GM21619 (cell line): ENCODE data around the gene MCAT.
"Not testable (repeated sequence)": the region's sequence is repeated elsewhere in the genome, so short reads cannot be mapped to it uniquely, and the experiment has no call there.

Experiments
- ATAC-seq: cut with Tn5 transposase; IDR thresholded peaks from one replicate; pipeline ENCODE4 v1.9.1; 2021; ENCODE audit not compliant: unreplicated experiment

Gene MCAT

DNA sequence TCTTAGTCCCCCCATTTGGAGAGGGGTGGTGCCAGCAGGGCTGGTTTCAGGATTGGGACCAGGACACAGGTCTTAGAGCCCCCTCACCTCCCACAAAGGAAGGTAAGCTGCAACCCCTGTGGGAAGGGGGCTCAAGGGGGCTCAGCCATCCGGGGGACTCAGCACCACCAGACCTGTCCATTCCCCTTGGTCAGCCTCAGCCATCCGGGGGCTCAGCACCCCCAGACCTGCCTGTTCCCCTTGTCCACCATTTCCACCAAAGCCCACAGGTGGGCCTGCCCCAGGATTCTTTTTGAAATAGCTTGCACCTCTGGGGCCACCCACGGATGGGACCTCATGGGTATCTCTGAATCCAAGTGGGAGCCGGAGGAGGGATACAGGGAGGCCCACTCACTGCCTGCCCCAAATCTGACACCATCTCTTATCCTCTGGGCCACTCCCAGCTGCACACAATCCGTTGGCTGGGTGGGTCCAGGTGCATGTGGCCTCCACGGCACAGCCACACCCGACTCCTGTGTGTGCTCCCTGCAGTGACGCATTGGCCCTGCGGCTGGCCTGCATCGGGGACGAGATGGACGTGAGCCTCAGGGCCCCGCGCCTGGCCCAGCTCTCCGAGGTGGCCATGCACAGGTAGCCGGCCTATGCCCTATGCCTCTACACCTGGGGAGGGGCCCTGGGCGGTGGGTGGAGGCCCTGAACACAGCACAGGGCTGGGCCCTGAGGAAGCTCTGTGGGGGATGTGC lies 15.9 kb downstream of the MCAT start:
- no peak for ATAC-seq

DNA sequence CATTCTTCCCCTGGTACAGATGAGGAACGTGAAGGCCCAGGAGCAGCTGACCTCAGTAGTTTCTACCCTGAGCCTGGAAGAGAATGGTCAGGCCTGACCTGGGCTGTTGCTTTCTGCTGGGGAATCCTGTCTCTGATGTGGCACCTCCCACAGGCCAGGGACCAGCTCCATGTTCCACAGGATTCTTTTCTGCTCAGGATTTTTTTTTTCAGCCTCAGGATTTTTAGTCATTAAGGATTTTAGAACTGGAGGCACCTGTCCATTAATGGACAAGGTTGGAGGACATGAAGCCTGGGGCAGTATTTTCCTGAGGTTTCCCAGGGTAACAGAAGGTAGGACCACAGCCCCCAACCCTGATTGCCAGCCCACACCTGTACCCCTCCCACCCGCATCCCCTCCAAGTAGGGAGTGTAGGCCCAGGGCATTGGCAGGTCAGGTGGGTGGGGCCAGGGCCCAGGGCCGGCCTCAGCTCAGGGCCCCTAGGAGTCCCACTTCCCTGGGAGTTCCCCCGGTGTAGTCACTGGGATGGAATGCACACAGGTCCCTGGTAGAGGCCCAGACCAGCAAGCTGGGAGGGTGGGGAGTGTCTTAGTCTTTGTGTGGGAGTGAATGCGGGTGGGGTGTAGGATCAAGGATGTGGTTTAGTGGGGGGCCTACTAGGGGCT lies 16.6 kb downstream of the MCAT start:
- ATAC-seq, result no peak

DNA sequence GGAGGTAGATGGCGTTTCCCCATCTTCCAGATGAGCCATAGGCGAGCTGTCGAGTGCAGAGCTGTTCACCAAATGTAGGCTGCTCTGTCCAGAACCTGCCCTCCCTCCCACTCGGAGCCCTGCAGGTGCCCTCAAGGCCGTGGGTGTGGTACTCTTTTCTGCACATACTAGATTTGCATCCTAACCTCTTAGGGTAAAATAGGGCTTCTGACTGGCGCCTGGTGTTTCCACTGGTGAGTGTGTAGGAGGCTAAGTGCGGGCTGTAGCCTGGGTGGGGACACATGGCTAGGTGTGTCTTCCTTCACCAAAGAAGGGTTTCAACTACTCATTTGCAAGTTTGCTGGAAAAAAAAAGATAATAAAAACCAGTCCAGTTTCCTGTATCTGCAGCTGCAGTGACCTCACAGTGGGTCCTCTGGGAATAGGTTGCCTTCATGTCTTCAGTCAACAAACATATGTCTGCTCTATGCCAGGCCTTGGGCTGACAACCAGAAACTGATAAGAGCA lies 24.2 kb downstream of the MCAT start:
- ATAC-seq, result peak; percentile 56

- ATAC-seq, result no peak
These were observed 25.0 kb downstream of the MCAT start for GRCh38 chr22:43118024-43118849.

GRCh38 chr22:43116932-43117331 lies 26.3 kb downstream of the MCAT start:
- no peak for ATAC-seq

DNA sequence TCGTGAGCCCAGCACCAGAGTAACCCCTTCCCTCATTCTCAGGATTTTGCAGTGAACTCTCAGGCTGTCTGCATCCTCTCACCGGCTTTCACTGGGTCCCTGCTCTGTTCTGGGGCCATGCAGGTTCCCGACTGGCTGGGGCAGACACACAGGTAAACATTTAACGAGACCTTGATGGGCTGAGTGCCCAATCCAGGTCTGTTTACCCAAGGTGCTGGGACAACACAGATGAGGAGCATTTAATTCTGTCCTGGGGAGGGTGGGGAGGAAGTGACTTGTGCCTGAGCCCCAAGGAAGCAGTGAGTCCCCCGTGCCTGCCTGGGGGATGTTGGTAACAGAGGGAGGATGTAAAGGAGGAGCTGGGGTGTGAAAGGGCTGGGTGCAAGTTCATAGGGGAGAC lies 28.2 kb downstream of the MCAT start:
- no peak for ATAC-seq

GRCh38 chr22:43113526-43114251 lies 29.5 kb downstream of the MCAT start:
- ATAC-seq, result no peak

DNA sequence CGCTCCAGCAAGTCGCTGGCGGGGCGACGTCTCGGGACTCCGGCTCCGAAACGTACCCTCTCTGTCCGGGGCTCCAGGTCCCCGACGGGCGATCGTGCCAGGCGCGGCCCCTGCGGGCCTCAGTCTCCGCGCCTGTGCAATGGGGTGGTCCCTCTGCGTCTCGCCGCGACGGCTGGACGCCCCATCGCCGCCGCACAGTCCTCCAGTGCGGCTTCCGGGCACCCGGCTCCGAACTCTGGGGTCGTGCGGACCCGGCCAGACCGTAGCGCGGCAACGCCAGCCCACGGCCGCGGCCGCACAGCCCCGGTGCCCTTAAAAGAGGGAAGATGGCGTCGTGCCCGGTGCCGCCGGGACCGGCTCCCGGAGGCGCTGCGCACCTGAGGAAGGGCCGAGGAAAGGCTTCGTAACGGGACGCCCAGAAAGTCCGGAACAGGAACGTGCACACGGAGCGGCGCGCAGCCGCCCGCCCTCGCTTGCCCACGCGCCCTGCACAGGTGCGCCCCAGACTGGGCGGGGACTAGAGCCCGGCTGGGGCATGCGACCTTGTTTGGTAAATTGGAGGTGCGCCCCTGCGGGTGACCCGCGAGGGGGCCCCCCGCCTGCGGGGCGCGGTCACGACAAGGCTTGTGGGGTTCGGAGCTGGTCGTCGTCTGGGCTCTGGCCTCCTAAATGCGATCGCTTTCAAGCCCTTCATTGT lies 32.1 kb downstream of the MCAT start:
- ATAC-seq, result no peak

GRCh38 chr22:43110444-43110926 lies 32.7 kb downstream of the MCAT start, which contains the start of gene BIK:
Gene BIK, plus strand, starts transcription at chr22:43110750. Its CDS starts 13,273 bp downstream, at chr22:43124023.
- ATAC-seq, result no peak

DNA sequence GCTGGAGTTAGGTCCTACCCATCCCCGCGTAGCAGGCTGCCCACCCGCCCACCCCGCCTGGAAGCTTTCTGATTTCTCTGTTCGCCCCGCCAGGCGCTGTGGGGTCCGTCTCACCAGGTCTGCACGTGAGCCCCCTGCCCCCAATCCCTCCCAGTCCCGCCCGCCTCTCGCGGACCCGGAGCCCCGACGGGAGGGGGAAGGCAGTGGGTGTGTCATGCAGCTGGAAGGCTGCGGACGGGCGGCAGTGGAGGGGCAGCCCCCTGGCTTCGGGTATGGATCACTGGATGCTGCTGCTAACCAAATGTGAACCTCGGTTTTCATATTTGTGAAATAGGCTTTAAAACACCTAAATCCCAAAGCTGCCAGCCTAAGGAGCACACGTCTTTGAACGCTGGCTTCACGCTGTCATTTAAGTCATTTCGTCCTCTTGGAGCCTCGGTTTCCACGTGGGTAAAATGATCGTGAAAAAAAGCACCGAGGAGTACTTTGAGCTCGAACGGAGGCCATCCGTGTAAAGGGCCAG lies 33.2 kb downstream of the MCAT start:
- ATAC-seq, result no peak

DNA sequence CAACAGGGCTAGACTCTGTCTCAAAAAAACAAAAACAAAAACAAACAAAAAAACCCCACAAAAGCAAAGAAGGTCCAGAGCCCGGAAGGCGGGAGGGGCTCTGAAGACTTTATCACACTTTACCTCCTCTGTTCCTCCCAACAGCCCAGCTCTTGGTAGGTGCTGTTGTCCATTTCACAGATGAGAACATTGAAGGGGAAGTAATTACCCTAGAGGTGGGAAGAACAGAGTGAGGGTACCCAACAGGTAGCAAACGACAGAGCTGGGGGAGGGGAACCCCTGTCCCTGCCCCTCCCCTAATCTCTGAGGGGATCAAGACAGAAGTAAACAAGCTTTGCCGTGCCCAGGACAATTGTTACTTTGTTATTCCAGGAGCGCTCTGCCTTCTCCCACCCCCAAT lies 33.7 kb downstream of the MCAT start:
- no peak for ATAC-seq

GRCh38 chr22:43106302-43106701 lies 36.9 kb downstream of the MCAT start:
- ATAC-seq, result no peak

DNA sequence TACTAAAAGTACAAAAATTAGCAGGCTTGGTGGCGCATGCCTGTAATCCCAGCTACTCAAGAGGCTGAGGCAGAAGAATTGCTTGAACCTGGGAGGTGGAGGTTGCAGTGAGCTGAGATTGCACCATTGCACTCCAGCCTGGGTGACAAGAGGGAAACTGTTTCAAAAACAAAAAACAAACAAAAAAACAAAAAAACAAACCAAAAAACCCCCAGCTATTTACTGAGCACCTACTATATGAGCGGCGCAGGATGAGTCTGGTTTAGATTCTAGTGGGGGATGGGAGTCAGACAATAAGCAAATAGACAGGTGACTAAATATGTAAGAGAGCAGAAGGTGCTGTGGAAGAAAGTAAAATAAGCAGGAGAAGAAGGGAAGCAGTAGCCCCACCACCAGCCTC lies 38.2 kb downstream of the MCAT start:
- ATAC-seq, result not testable (repeated sequence)

- not testable (repeated sequence) for ATAC-seq
These were observed 39.1 kb downstream of the MCAT start for GRCh38 chr22:43104056-43104625.

- no peak for ATAC-seq
These were observed 41.9 kb downstream of the MCAT start for GRCh38 chr22:43101306-43101705.

DNA sequence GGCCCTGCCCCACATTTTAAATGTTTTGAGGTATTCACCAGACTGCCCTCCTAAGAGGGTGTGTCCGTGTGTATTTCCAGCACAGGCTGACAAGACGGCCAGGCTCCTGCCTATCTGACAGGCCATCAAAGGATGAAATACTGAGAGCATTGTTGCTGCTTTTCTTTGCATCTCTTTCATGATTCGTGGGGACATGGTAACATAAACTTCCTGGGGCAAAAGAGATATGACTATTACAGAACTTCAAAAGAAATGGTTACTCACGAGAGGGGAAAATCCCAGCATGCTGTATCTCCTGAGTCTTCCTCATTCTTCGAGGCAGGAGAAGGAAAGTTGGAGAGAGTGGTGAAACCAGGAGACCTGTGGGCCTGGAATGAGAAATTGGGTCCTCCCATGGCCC lies 43.0 kb downstream of the MCAT start:
- no peak for ATAC-seq

DNA sequence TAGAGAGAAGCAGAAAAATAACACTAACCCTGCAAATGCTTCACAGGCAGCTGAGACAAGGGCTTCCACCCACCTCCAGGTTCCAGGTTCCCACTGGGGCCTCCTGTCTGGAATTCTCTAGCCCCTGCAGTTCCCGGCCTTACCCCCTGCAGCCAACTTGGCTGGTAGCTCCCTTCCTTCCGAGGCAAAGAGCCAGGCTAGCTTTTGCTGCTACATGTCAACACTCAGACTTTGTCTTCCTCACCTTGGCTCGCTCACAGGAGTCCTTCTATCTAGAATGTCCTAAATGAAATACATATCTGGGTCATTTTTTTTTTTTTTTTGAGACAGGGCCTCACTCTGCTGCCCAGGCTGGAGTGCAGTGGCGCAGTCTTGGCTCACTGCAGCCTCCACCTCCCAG lies 44.1 kb downstream of the MCAT start:
- ATAC-seq, result no peak

DNA sequence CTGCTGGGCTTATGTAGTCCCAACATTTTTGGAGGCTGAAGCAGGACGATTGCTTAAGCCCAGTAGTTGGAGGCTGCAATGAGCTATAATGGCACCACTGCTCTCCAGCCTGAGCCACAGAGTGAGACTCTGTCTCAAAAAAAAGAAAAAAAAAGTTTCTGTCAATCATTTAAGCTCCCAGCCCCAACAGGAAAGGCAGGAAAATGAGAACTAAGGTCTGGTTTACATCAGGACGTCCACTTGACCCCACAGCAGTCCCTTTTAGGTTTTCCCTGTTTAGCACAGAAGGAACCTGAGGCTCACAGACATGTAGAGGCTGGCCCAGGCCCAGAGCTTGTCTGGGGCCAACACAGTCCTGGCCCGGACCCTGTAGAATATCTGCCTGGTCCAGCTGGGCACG lies 44.8 kb downstream of the MCAT start:
- no peak for ATAC-seq

DNA sequence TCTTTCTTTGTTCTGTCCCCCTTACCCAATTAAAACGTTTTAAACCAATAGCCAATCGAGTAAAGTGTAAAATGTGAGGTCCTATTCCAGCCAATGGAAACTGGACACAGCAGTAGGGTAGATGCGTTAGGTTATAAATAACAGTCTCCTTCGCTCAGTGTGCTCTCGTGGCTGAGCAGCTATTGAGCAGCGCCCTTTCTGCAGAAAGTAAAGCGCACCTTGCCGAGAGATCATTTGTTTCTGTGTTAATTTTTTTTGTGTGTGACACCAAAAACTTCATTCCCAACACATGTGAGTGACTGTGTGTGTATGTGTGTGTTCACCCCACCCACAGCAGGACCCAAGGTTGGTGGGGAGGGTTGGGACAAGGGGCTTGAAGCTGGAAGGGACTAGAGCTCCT lies 46.8 kb downstream of the MCAT start:
- ATAC-seq, result no peak

GRCh38 chr22:43094551-43094950 lies 48.6 kb downstream of the MCAT start:
- no peak for ATAC-seq
